HG02938 (cell line): ENCODE measurements around the gene BCAS3.
A peak's percentile ranks its signal among the peaks of the same experiment; 100 is the strongest.
"Not testable (repeated sequence)": the region's sequence is repeated elsewhere in the genome, so short reads cannot be mapped to it uniquely, and the experiment has no call there.

Experiments used
- ATAC-seq: cut with Tn5 transposase; IDR thresholded peaks from one replicate; pipeline ENCODE4 v1.9.1; 2021; ENCODE audit warnings: mild to moderate bottlenecking, moderate library complexity; ENCODE audit not compliant: unreplicated experiment

The BCAS3 gene

GRCh38 chr17:60677308-60678117 is at the start of gene BCAS3:
Gene BCAS3, plus strand, starts transcription at chr17:60677851.
- peak; percentile 96 for ATAC-seq

GRCh38 chr17:60628252-60628889 is 49.3 kb upstream of the BCAS3 start:
- ATAC-seq = no peak

- no peak for ATAC-seq
Measured at GRCh38 chr17:60629120-60629519, 48.5 kb upstream of the BCAS3 start.

GRCh38 chr17:60630352-60630751 is 47.3 kb upstream of the BCAS3 start:
- ATAC-seq = no peak

GRCh38 chr17:60631119-60631518 is 46.5 kb upstream of the BCAS3 start:
- ATAC-seq = no peak

- ATAC-seq = no peak
Measured at GRCh38 chr17:60637683-60638082, 40.0 kb upstream of the BCAS3 start.

- no peak for ATAC-seq
Measured at GRCh38 chr17:60639019-60639330, 38.7 kb upstream of the BCAS3 start.

GRCh38 chr17:60640503-60640902 is 37.1 kb upstream of the BCAS3 start:
- no peak for ATAC-seq

GRCh38 chr17:60641126-60641525 is 36.5 kb upstream of the BCAS3 start:
- ATAC-seq = no peak

GRCh38 chr17:60641810-60642220 is 35.8 kb upstream of the BCAS3 start:
- ATAC-seq = no peak

- no peak for ATAC-seq
Measured at GRCh38 chr17:60645918-60646523, 31.6 kb upstream of the BCAS3 start.

GRCh38 chr17:60646701-60647100 is 30.9 kb upstream of the BCAS3 start:
- no peak for ATAC-seq

GRCh38 chr17:60647705-60648104 is 29.9 kb upstream of the BCAS3 start:
- no peak for ATAC-seq

GRCh38 chr17:60652454-60653247 is 25.0 kb upstream of the BCAS3 start:
- ATAC-seq = peak; percentile 95

GRCh38 chr17:60653569-60653968 is 24.1 kb upstream of the BCAS3 start:
- ATAC-seq = no peak

- ATAC-seq = no peak
Measured at GRCh38 chr17:60656499-60656898, 21.2 kb upstream of the BCAS3 start.

GRCh38 chr17:60659156-60659555 is 18.5 kb upstream of the BCAS3 start:
- ATAC-seq = no peak

GRCh38 chr17:60661489-60661888 is 16.2 kb upstream of the BCAS3 start:
- ATAC-seq = no peak

GRCh38 chr17:60664022-60664421 is 13.6 kb upstream of the BCAS3 start:
- no peak for ATAC-seq

- ATAC-seq = no peak
Measured at GRCh38 chr17:60665602-60666001, 12.0 kb upstream of the BCAS3 start.

- ATAC-seq = not testable (repeated sequence)
Measured at GRCh38 chr17:60668741-60669140, 8.9 kb upstream of the BCAS3 start.
